ENCODE data around the gene LRRC8E.
"Not testable (repeated sequence)": the region's sequence is repeated elsewhere in the genome, so short reads cannot be mapped to it uniquely, and the experiment has no call there.

LRRC8E gene

GRCh38 chr19:7921967-7922835 is 33.9 kb downstream of the LRRC8E start:
- DNase-seq: no peak

GRCh38 chr19:7922836-7923195 is 34.5 kb downstream of the LRRC8E start:
- no peak for DNase-seq

- DNase-seq: no peak
These were observed 35.2 kb downstream of the LRRC8E start for GRCh38 chr19:7923295-7924191.

GRCh38 chr19:7924241-7924640 is 35.9 kb downstream of the LRRC8E start:
- DNase-seq: no peak

- DNase-seq: no peak
These were observed 36.4 kb downstream of the LRRC8E start for GRCh38 chr19:7924651-7925170.

GRCh38 chr19:7925171-7925851 is 37.0 kb downstream of the LRRC8E start:
- peak; percentile 27 for DNase-seq

GRCh38 chr19:7926021-7926726 is 37.9 kb downstream of the LRRC8E start, which contains the start of gene CTXN1:
TSS of gene CTXN1 (minus strand) at chr19:7926135. CDS start at chr19:7925538, 597 bp downstream.
- DNase-seq: no peak

GRCh38 chr19:7926727-7927604 is 38.7 kb downstream of the LRRC8E start:
- no peak for DNase-seq

- no peak for DNase-seq
These were observed 39.5 kb downstream of the LRRC8E start for GRCh38 chr19:7927605-7928333.

GRCh38 chr19:7928334-7928706 is 40.0 kb downstream of the LRRC8E start:
- no peak for DNase-seq

GRCh38 chr19:7928741-7929701 is 40.7 kb downstream of the LRRC8E start:
- peak; percentile 58 for DNase-seq

GRCh38 chr19:7930030-7930429 is 41.7 kb downstream of the LRRC8E start:
- not testable (repeated sequence) for DNase-seq

- no peak for DNase-seq
These were observed 42.5 kb downstream of the LRRC8E start for GRCh38 chr19:7930765-7931164.

GRCh38 chr19:7931221-7932061 is 43.1 kb downstream of the LRRC8E start:
- DNase-seq: no peak

- DNase-seq: no peak
These were observed 44.1 kb downstream of the LRRC8E start for GRCh38 chr19:7932276-7932929.

GRCh38 chr19:7932930-7933300 is 44.6 kb downstream of the LRRC8E start:
- no peak for DNase-seq

GRCh38 chr19:7933411-7933810 is 45.1 kb downstream of the LRRC8E start:
- DNase-seq: no peak
